ENCODE results near the gene ADAMTS3.

The ADAMTS3 gene

DNA sequence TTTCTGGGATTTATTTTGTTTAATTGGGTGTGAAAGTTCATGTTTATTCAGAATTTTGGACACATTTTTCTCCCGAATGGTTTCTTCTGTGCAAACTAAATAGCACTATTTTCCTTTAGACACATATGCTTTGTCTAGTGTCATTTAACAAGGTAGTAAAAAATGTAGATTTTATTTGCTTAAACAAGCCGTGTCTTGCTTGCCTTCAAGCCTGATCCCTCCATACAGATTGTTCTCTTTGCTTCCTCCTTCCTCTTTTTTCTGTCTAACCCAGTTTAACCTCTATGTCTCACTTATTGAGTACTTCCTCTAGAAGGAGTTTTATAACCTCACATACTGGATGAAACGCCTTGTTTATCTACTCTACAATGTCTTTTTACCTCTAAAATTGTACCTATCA lies 325.4 kb downstream of the ADAMTS3 start:
- Histone ChIP-seq H3K36me3 (no peaks in the 10 kb centered on the region), H3K27ac (no peak overlapping the region), H3K9me3 (no peaks in the 10 kb centered on the region), H3K27me3 (no peaks in the 10 kb centered on the region), H3K4me1 (ENCODE audit: control insufficient read depth in 1 of 2, insufficient read depth in 1 of 2, low read depth in 1 of 2, low read length in 1 of 2) (no peaks in the 10 kb centered on the region), H3K4me3 (ENCODE audit: low read depth in 1 of 2, low read length in 1 of 2) (no peak overlapping the region)
- no peak for TF ChIP-seq CTCF (IDR thresholded peaks at IDR 0.05)

DNA sequence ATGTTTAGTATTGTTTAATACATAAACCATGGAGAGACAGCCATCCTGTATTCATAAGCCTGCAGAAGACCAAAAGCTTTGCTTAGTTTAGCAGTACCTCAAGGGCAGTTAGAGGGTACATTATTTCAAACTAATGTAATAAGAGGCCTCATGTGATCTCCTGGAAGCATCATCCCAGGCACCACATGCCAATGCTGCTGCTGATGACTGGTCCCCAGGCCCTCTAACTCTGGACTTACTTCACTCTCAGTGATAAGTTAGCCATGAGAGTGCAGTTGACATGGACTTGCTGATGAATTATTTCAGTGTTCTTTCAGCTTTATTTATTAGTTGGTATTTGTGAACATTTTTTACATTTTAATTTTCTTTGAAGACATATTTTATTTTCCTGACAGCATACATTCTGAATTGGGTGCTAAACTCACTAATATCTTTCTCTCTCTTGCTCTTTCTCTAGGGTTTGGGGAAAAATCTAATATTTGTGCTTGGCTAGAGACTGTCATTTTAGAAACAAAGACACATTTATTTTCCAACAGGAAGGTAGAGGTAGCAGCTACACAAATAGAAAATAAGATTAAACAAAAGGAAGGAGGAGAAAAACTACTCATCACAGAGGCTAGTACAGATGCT lies 329.4 kb downstream of the ADAMTS3 start:
- H3K27ac ChIP-seq: no peak overlapping the region
- no peaks in the 10 kb centered on the region for H3K36me3 ChIP-seq
- TF ChIP-seq CTCF (IDR thresholded peaks at IDR 0.05): no peak
- H3K9me3 ChIP-seq: no peaks in the 10 kb centered on the region
- no peaks in the 10 kb centered on the region for H3K4me1 ChIP-seq (ENCODE audit: control insufficient read depth in 1 of 2, insufficient read depth in 1 of 2, low read depth in 1 of 2, low read length in 1 of 2)
- no peaks in the 10 kb centered on the region for H3K27me3 ChIP-seq
- no peak overlapping the region for H3K4me3 ChIP-seq (ENCODE audit: low read depth in 1 of 2, low read length in 1 of 2)

Measured in neutrophil (primary cell).